H1 (cell line): ENCODE data around the gene HIP1. TPM values are rescaled to one million over a fixed set of nuclear protein-coding genes. Genes with fewer than 3 reads are reported as not detected.

ENCODE experiments used
- CREB1 ChIP-seq: IDR thresholded peaks from 2 replicates; pipeline ENCODE4 v1.6.1; 2012; ENCODE audit warnings: inconsistent platforms
- EZH2 ChIP-seq: fragments of 200-600 bp; sonication (generic); IDR thresholded peaks from 2 replicates; pipeline ENCODE4 v1.7.1; 2012; ENCODE audit warnings: low read depth, mild to moderate bottlenecking, moderate library complexity, low read length, inconsistent platforms; ENCODE audit not compliant: severe bottlenecking
- KDM4A ChIP-seq: IDR thresholded peaks from one replicate; pipeline ENCODE4 v1.7.1; 2012; ENCODE audit warnings: low read depth, mild to moderate bottlenecking, moderate library complexity, low read length, inconsistent platforms; ENCODE audit not compliant: severe bottlenecking
- SIRT6 ChIP-seq: IDR thresholded peaks from one replicate; pipeline ENCODE4 v1.7.1; 2012; ENCODE audit warnings: low read length, inconsistent platforms
- TEAD4 ChIP-seq: IDR thresholded peaks from 2 replicates; pipeline ENCODE4 v1.6.1; 2012; ENCODE audit warnings: low read depth, low read length, inconsistent platforms, mixed read lengths
- polyA plus RNA-seq, 7 experiments: library from polyadenylated mRNA; depleted of rRNA in 3 of 7; stranded (reverse) in 5 of 7; unstranded in 2 of 7; fragments of >200 nt in 5 of 7; fragments of 200-250 nt in 2 of 7; gene quantifications; 1 replicate in 5 of 7; 2 replicates in 1 of 7; 4 replicates in 1 of 7; pipeline versions ENCODE4 v1.2.1 to v1.2.3, GENCODE V29; 2011 to 2013; ENCODE audit warnings: missing spikeins in 2 of 7, mixed read lengths in 2 of 7
- total RNA-seq: library from RNA; stranded (reverse); fragmentation: NEBNext Ultra II Directional; extraction: Animal tissue kit (Norgen Biotek cat#: 25700); gene quantifications from 2 replicates; pipeline ENCODE4 v1.2.1, GENCODE V29; 2021
- TF ChIP-seq, protein P1 (sequence below), 3 experiments: IDR thresholded peaks; 1 replicate in 2 of 3; 2 replicates in 1 of 3; pipeline versions ENCODE4 v1.5.1 to v1.6.1; 2011; ENCODE audit warnings: low read length in 3 of 3, mild to moderate bottlenecking in 3 of 3, inconsistent platforms in 2 of 3, low read depth in 1 of 3, moderate library complexity in 1 of 3; ENCODE audit not compliant: insufficient read depth in 1 of 3; ENCODE audit errors: control extremely low read depth in 1 of 3
- TF ChIP-seq, protein P2 (sequence below): IDR thresholded peaks from 2 replicates; pipeline ENCODE4 v1.6.1; 2011; ENCODE audit warnings: low read depth, mild to moderate bottlenecking, low read length; ENCODE audit not compliant: insufficient read depth

The HIP1 gene
- total and polyA plus RNA-seq, 2 of the 8 experiments (the other 6 are each of a cell fraction or from before 2014, with no cell fraction given) = 51.8 to 108 TPM

DNA sequence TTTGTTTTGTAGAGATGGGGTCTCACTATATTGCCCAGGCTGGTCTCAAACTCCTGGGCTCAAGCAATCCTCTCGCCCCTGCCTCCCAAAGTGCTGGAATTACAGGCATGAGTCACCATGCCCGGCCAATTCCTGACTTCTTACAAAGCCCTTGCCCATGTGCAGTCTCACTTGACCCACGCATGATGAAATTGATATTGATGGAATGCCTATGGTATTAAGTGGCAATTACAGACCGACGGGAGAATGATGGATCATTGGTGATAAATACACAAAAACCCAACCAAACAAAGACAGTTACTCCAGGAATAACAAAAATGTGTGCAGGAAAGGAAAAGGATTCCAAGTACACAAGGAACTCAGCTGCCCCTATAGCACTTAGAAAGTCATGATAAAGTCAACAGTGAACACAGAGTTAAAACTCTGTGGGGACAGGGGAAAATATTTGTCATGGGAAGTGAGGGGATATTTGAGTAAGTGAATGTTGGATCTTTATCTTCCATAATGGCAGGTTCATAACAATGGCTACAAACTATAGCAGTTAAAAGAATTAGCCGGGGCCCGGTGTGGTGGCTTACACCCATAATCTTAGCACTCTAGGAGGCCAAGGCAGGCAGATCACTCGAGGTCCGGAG is 21.6 kb downstream of the HIP1 start (continued):
- TF ChIP-seq, protein P1, sequence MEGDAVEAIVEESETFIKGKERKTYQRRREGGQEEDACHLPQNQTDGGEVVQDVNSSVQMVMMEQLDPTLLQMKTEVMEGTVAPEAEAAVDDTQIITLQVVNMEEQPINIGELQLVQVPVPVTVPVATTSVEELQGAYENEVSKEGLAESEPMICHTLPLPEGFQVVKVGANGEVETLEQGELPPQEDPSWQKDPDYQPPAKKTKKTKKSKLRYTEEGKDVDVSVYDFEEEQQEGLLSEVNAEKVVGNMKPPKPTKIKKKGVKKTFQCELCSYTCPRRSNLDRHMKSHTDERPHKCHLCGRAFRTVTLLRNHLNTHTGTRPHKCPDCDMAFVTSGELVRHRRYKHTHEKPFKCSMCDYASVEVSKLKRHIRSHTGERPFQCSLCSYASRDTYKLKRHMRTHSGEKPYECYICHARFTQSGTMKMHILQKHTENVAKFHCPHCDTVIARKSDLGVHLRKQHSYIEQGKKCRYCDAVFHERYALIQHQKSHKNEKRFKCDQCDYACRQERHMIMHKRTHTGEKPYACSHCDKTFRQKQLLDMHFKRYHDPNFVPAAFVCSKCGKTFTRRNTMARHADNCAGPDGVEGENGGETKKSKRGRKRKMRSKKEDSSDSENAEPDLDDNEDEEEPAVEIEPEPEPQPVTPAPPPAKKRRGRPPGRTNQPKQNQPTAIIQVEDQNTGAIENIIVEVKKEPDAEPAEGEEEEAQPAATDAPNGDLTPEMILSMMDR (IDR thresholded peaks at IDR 0.05; ENCODE audit: control extremely low read depth in 1 of 3, insufficient read depth in 1 of 3, low read depth in 1 of 3, low read length in 3 of 3) = no peak
- TF ChIP-seq, protein P2, sequence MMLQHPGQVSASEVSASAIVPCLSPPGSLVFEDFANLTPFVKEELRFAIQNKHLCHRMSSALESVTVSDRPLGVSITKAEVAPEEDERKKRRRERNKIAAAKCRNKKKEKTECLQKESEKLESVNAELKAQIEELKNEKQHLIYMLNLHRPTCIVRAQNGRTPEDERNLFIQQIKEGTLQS = no peak
- no peak for TF ChIP-seq EZH2
- TF ChIP-seq CREB1 = no peak
- TF ChIP-seq SIRT6 = no peak
- no peak for TF ChIP-seq KDM4A
- TF ChIP-seq TEAD4 = no peak
